Measurements from ENCODE around the gene DOK4.

DOK4 gene

DNA sequence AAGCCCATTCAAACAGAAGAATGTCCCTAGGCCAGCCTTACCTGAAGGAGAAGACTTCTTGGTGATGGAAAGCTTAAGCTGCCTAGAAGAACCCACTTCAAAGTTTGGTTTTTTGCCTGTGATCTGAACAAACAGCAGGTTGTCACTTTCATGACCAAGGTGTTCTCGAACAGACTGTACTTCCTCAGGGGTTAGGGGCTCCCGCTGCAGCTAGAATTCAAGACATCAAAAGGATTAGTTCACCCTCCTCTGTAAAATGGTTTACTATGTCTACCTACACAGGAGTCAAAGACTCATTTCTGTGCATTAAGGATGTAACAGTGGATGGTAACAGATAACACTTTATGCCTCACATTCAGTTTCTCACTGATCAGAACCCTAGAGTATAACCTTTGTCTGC, 52.3 kb downstream of the DOK4 start:
- H3K4me3 ChIP-seq (ENCODE audit: low read depth, low read length): no peak overlapping the region
- no peak for TF ChIP-seq POLR2A (IDR thresholded peaks at IDR 0.05; ENCODE audit: extremely low read depth, insufficient read length)
- TF ChIP-seq, protein P1, sequence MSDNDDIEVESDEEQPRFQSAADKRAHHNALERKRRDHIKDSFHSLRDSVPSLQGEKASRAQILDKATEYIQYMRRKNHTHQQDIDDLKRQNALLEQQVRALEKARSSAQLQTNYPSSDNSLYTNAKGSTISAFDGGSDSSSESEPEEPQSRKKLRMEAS (IDR thresholded peaks at IDR 0.05; ENCODE audit: low read depth, low read length): no peak
- no peak for TF ChIP-seq MYC (IDR thresholded peaks at IDR 0.05; ENCODE audit: low read depth, low read length)
- TF ChIP-seq, protein P2, sequence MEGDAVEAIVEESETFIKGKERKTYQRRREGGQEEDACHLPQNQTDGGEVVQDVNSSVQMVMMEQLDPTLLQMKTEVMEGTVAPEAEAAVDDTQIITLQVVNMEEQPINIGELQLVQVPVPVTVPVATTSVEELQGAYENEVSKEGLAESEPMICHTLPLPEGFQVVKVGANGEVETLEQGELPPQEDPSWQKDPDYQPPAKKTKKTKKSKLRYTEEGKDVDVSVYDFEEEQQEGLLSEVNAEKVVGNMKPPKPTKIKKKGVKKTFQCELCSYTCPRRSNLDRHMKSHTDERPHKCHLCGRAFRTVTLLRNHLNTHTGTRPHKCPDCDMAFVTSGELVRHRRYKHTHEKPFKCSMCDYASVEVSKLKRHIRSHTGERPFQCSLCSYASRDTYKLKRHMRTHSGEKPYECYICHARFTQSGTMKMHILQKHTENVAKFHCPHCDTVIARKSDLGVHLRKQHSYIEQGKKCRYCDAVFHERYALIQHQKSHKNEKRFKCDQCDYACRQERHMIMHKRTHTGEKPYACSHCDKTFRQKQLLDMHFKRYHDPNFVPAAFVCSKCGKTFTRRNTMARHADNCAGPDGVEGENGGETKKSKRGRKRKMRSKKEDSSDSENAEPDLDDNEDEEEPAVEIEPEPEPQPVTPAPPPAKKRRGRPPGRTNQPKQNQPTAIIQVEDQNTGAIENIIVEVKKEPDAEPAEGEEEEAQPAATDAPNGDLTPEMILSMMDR (IDR thresholded peaks at IDR 0.05; ENCODE audit: low read depth, low read length): no peak
- no peak for DNase-seq (ENCODE audit: low read depth)

DNA sequence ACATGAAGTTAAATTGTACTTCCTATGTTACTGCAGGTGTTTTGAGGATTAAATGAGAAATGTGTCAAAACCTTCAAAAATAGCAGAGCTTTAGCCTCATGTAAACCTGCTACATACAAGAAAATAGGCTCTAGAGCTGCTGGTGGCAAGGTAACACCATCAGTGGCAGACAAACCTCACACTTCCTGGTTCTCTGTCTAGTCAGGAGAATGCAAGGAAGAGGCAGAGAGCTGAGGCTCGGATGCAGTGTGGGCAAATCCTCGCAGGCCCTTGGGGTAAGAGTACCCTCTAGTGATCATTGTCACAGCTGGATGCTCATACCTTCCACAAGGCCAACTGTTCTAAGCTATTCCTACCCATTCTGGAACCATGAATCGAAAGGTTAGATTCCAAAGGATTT, 53.3 kb downstream of the DOK4 start:
- DNase-seq (ENCODE audit: low read depth): no peak
- no peak for TF ChIP-seq POLR2A (IDR thresholded peaks at IDR 0.05; ENCODE audit: extremely low read depth, insufficient read length)
- TF ChIP-seq MYC (IDR thresholded peaks at IDR 0.05; ENCODE audit: low read depth, low read length): no peak
- TF ChIP-seq, protein P1 (IDR thresholded peaks at IDR 0.05; ENCODE audit: low read depth, low read length): no peak
- TF ChIP-seq, protein P2 (IDR thresholded peaks at IDR 0.05; ENCODE audit: low read depth, low read length): no peak
- no peak overlapping the region for H3K4me3 ChIP-seq (ENCODE audit: low read depth, low read length)

DNA sequence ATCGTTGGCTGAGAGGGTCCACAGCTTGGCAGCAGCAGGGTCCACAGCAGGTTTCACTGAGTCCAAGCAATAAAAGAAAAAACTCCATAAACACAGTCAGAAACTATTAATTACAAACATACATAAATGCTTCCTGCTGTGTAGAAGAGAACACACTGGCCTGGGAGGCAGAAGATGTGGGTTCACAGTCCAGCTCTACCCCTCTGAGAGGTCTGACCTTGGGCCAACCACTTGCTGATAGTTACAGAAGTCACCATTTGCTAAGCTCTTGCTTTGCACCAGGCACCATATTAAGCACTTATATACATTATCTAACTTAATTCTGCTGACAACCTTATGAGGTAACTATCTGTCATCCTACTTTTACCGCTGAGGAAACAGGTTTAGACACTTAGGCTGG, 53.8 kb downstream of the DOK4 start:
- DNase-seq (ENCODE audit: low read depth): no peak
- no peak overlapping the region for H3K4me3 ChIP-seq (ENCODE audit: low read depth, low read length)
- TF ChIP-seq MYC (IDR thresholded peaks at IDR 0.05; ENCODE audit: low read depth, low read length) (no peak), POLR2A (IDR thresholded peaks at IDR 0.05; ENCODE audit: extremely low read depth, insufficient read length) (no peak)
- TF ChIP-seq, protein P1 (IDR thresholded peaks at IDR 0.05; ENCODE audit: low read depth, low read length): no peak
- TF ChIP-seq, protein P2 (IDR thresholded peaks at IDR 0.05; ENCODE audit: low read depth, low read length): no peak

DNA sequence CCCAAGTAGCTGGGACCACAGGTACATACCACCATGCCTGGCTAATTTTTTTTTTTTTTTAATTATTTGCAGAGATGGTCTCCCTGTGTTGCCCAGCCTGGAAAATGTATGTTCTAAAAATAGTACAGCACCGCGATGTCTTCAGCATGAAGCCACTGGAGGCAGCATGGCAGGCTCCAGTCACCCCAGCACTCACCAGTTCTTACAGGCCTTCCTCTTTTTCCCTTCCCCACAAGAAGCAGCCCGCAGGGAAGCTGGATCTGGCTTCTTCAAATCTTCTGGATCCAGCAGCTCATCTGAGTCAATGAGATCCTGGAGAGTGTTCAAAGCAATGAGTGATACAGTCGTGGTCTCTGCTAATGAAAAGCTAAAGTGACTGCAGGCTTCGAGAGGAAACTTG, 55.3 kb downstream of the DOK4 start:
- TF ChIP-seq POLR2A (IDR thresholded peaks at IDR 0.05; ENCODE audit: extremely low read depth, insufficient read length): no peak
- TF ChIP-seq, protein P2 (IDR thresholded peaks at IDR 0.05; ENCODE audit: low read depth, low read length): no peak
- TF ChIP-seq MYC (IDR thresholded peaks at IDR 0.05; ENCODE audit: low read depth, low read length): no peak
- TF ChIP-seq, protein P1 (IDR thresholded peaks at IDR 0.05; ENCODE audit: low read depth, low read length): no peak
- H3K4me3 ChIP-seq (ENCODE audit: low read depth, low read length): no peak overlapping the region
- DNase-seq (ENCODE audit: low read depth): no peak

DNA sequence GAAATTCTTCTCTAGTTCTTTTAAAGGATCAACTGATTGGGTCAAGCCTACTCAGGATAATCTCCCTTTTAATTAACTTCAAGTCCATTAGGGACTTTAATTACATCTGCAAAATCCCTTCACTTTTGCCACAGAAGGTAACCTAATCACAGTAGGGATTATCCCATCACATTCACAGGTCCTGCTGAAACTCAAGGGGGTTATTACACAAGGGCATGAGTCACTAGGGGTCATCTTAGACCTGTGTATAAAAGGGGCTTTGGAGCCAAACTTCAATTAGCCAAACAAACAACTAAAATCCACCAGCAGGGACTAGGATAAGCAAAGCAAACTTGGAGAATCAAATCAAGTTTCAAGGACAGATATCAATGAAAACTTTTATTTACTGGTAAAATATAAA, 58.5 kb downstream of the DOK4 start:
- no peak for DNase-seq (ENCODE audit: low read depth)
- H3K4me3 ChIP-seq (ENCODE audit: low read depth, low read length): no peak overlapping the region
- TF ChIP-seq MYC (IDR thresholded peaks at IDR 0.05; ENCODE audit: low read depth, low read length) (no peak), POLR2A (IDR thresholded peaks at IDR 0.05; ENCODE audit: extremely low read depth, insufficient read length) (no peak)
- TF ChIP-seq, protein P1 (IDR thresholded peaks at IDR 0.05; ENCODE audit: low read depth, low read length): no peak
- TF ChIP-seq, protein P2 (IDR thresholded peaks at IDR 0.05; ENCODE audit: low read depth, low read length): no peak

DNA sequence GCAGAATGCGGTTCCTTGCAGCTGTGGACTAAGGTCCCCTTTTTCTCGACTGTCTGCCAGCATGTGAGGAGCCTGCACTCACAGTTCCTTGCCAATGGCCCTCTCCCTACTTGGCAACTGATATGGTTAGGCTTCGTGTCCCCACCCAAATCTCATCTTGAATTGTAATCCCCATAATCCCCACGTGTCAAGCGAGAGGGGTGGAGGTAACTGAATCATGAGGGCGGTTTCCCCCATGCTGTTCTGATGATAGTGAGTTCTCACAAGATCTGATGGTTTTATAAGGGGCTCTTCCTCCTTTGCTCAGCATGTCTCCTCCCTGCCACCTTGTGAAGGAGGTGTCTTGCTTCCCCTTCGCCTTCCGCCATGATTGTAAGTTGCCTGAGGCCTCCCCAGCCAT, 59.0 kb downstream of the DOK4 start:
- no peak for DNase-seq (ENCODE audit: low read depth)
- no peak for TF ChIP-seq MYC (IDR thresholded peaks at IDR 0.05; ENCODE audit: low read depth, low read length)
- TF ChIP-seq, protein P2 (IDR thresholded peaks at IDR 0.05; ENCODE audit: low read depth, low read length): no peak
- TF ChIP-seq, protein P1 (IDR thresholded peaks at IDR 0.05; ENCODE audit: low read depth, low read length): no peak
- no peak for TF ChIP-seq POLR2A (IDR thresholded peaks at IDR 0.05; ENCODE audit: extremely low read depth, insufficient read length)
- H3K4me3 ChIP-seq (ENCODE audit: low read depth, low read length): no peak overlapping the region

All from NB4 (cell line).